H7 (cell line): ENCODE results near the gene SLC27A5. TPM values are rescaled to one million over a fixed set of nuclear protein-coding genes. Genes with fewer than 3 reads are reported as not detected.
"Not testable (repeated sequence)": the region's sequence is repeated elsewhere in the genome, so short reads cannot be mapped to it uniquely, and the experiment has no call there.

Source experiments
- DNase-seq: peaks from one replicate; pipeline ENCODE4 v3.0.0; 2012
- H3K27me3 ChIP-seq: 2 replicates; pipeline ENCODE4 v1.6.0; 2011; ENCODE audit warnings: mild to moderate bottlenecking, low read length; ENCODE audit not compliant: control insufficient read depth, insufficient read depth
- H3K36me3 ChIP-seq: replicated peaks from 2 replicates; pipeline ENCODE4 v1.5.1; 2011; ENCODE audit warnings: low read length; ENCODE audit not compliant: control insufficient read depth, insufficient read depth
- H3K4me3 ChIP-seq: 2 replicates; pipeline ENCODE4 v1.5.1; 2011; ENCODE audit warnings: low read depth, mild to moderate bottlenecking, control low read depth, low read length, moderate library complexity; ENCODE audit not compliant: insufficient read depth
- total RNA-seq: library from RNA; depleted of rRNA; stranded (reverse); fragments of >200 nt; shearing (Covaris generic); gene quantifications from 2 replicates; pipeline ENCODE4 v1.2.3, GENCODE V29; 2014

The SLC27A5 gene
- total RNA-seq, 1 experiment from 2014 or later: 19.4 TPM

- peak; percentile 93 for DNase-seq
- H3K4me3 ChIP-seq: peak overlapping the region; percentile 83
- H3K36me3 ChIP-seq: no peaks in the 10 kb centered on the region; the same call in 1 of the 2 replicates
- H3K27me3 ChIP-seq: no peaks in the 10 kb centered on the region
These were observed 7.2 kb upstream of the SLC27A5 start for GRCh38 chr19:58519087-58519354.

- peak overlapping the region; percentile 83 for H3K4me3 ChIP-seq
- peak; percentile 45 for DNase-seq
- no peaks in the 10 kb centered on the region for H3K27me3 ChIP-seq
- no peaks in the 10 kb centered on the region; the same call in 1 of the 2 replicates for H3K36me3 ChIP-seq
These were observed 6.7 kb upstream of the SLC27A5 start for GRCh38 chr19:58518256-58519086.

DNA sequence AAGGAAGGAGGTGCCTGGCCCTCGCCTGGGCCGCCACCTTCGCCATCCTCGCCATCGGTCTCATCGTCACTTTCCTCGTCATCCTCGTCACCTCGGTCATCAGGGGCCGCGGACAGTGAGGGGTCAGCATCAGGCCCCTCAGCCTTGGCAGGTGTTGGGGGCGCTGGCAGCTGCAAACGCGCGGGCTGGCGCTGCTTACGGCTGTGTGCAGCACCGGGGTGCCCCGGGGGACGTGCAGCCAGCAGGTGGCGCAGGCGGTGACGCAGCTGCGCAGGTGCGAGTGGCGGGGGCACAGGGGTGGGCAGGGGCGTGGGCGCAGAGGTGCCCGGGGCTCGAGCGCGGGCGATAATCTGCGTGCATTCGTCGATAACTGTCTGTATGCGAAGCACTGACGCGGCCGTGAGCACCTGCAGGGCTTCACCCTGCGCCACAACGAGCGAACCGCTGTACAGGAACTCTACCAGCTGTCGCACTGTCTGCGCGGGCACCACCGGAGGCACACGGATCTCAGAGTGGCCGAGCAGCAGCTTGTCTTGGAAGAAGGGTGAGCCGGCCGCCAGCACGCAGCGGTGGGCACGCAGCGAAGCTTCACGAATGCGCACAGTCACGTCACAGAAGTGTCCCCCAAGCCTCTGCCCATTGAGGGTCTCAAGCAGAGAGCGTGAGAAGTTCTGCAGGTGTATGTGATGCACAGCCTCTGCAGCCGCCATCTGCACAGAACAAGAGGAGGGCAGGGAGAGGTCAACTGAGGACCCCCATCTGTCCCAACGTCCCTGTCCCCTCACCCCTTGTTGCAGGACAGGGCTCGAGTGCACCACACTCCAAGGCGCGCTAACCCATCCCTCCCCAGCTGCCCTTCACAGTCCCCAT is 5.4 kb upstream of the SLC27A5 start:
- H3K36me3 ChIP-seq: no peaks in the 10 kb centered on the region; the same call in 1 of the 2 replicates
- no peak overlapping the region for H3K4me3 ChIP-seq
- DNase-seq: peak; percentile 67
- no peaks in the 10 kb centered on the region for H3K27me3 ChIP-seq

- DNase-seq: peak; percentile 46
- Histone ChIP-seq H3K4me3 (no peak overlapping the region), H3K36me3 (no peaks in the 10 kb centered on the region; the same call in 1 of the 2 replicates), H3K27me3 (no peaks in the 10 kb centered on the region)
These were observed 4.5 kb upstream of the SLC27A5 start for GRCh38 chr19:58516246-58516836.

GRCh38 chr19:58515259-58515658 is 3.5 kb upstream of the SLC27A5 start:
- DNase-seq: no peak
- Histone ChIP-seq H3K4me3 (no peak overlapping the region), H3K36me3 (no peaks in the 10 kb centered on the region; the same call in 1 of the 2 replicates), H3K27me3 (no peaks in the 10 kb centered on the region)

- Histone ChIP-seq H3K4me3 (peak overlapping the region; percentile 53), H3K27me3 (no peaks in the 10 kb centered on the region), H3K36me3 (no peaks in the 10 kb centered on the region; the same call in 1 of the 2 replicates)
- DNase-seq: no peak
These were observed 2.8 kb upstream of the SLC27A5 start for GRCh38 chr19:58514564-58515022.

DNA sequence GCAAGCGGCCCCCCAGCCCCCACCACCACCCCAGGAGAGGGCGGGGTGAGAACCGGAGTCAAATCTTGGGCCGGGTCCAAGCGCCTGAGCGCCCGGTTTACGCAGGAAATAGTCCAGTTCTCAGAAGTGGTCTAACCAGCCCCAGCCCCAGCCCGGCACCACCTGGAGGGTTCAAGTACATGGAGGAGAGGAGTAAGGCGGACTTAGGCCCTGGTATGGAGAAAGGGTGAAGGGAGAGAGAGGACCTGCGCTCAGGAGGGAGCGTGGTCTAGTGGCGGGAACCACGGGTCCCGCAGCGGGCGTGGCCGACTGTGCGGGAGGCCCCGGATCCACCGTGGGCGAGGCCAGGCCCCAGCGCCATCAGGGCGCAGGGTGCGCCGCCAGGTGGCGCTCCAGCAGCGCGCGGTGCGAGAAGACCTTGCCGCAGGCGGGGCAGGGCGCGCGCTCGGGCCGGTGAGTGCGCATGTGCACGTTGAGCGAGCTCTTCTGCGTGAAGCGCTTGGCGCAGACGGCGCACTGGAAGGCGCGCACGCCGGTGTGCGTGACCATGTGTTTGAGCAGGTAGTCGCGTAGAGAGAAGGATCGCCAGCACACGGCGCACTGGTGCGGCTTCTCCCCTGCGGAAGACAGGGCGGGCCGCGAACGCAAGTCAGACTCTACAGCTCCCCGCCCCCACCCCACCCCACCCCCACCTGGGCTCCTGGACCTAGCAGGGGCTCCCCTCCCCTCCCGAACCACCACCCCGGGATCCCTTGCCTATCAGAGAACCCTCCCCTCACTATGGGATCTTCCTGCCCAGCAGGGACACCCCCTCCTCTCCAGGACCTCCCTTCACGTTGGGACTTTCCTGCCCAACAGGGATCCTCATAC is 2.1 kb upstream of the SLC27A5 start:
- no peaks in the 10 kb centered on the region for H3K27me3 ChIP-seq
- no peaks in the 10 kb centered on the region; the same call in 1 of the 2 replicates for H3K36me3 ChIP-seq
- peak overlapping the region; percentile 53 for H3K4me3 ChIP-seq
- peak; percentile 99 for DNase-seq

DNA sequence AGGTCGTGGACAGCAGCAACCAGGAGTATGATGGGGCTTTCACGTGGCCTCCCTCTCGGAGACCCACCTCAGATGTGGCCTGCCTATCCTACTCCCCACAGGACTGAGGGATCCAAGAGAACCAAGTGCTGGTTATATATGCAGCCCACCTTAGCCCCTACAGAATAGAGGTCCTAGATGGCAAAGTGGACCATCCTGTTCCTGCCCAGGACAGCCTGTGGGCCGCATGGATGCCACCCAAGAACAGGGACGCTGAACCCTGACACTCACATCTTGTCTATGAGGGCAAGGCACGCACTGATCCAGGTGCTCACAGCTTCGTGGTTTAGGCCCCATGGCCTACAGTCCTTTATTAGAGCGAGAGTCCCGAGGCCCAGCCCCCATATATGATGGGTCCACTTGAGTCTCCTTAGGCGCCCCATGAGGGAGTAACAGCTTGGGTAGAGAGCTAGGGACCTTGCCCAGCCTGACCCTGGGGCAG is 1.5 kb upstream of the SLC27A5 start:
- H3K4me3 ChIP-seq: no peak overlapping the region
- no peak for DNase-seq

GRCh38 chr19:58510084-58510862 is 1.5 kb downstream of the SLC27A5 start:
- Histone ChIP-seq H3K27me3 (no peaks in the 10 kb centered on the region), H3K4me3 (no peak overlapping the region), H3K36me3 (no peaks in the 10 kb centered on the region)
- no peak for DNase-seq

More for the DNA sequence above, 1.5 kb upstream of the SLC27A5 start:
- H3K36me3 ChIP-seq: no peaks in the 10 kb centered on the region; the same call in 1 of the 2 replicates
- H3K27me3 ChIP-seq: no peaks in the 10 kb centered on the region

GRCh38 chr19:58509731-58510083 is 2.1 kb downstream of the SLC27A5 start:
- no peaks in the 10 kb centered on the region for H3K36me3 ChIP-seq
- no peaks in the 10 kb centered on the region for H3K27me3 ChIP-seq
- H3K4me3 ChIP-seq: no peak overlapping the region
- no peak for DNase-seq

- not testable (repeated sequence) for H3K4me3 ChIP-seq, DNase-seq, H3K36me3 ChIP-seq, H3K27me3 ChIP-seq
These were observed 4.1 kb downstream of the SLC27A5 start for GRCh38 chr19:58507602-58508223.

DNA sequence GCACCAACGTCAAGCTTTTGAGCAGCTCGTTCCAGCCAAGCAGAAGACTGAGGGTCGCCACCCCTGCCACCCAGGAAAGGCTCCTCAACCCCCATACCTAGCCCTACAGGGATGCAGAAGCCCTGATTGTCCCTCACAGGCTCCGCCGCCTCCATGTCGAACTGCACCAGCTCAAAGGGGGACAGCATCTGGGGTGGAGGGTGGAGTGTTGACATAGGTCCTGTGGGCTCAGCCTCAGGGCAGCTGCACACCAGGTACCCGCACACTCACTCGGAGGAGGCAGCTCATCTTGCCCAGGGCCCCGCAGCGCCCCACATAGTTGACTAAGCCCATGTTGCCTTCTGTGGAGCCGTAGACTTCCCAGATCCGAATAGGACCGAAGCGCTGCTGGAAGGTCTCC is 11.6 kb downstream of the SLC27A5 start:
- H3K4me3 ChIP-seq: peak overlapping the region; percentile 64
- DNase-seq: no peak
- no peaks in the 10 kb centered on the region for H3K36me3 ChIP-seq

More for the DNA sequence above, 11.6 kb downstream of the SLC27A5 start:
- no peaks in the 10 kb centered on the region; the same call in 1 of the 2 replicates for H3K27me3 ChIP-seq
